ENCODE data around the gene RALGDS.

RALGDS gene

GRCh38 chr9:133141833-133142595 lies 21.0 kb upstream of the RALGDS start:
- Histone ChIP-seq H3K27me3 (ENCODE audit: control insufficient read depth, insufficient read depth, low read length) (peaks cover 9% of the 10 kb centered on the region), H3K36me3 (ENCODE audit: control insufficient read depth, low read depth, low read length) (no peaks in the 10 kb centered on the region), H3K4me3 (ENCODE audit: low read length) (no peak overlapping the region), H3K9me3 (ENCODE audit: control insufficient read depth, low read depth, low read length) (no peaks in the 10 kb centered on the region), H3K4me1 (ENCODE audit: control insufficient read depth, low read depth, low read length) (peaks cover 3% of the 10 kb centered on the region), H3K9ac (ENCODE audit: low read length) (no peak overlapping the region), H3K27ac (ENCODE audit: low read length) (no peak overlapping the region)

- Histone ChIP-seq H3K4me3 (ENCODE audit: low read length) (no peak overlapping the region), H3K27me3 (ENCODE audit: control insufficient read depth, insufficient read depth, low read length) (peaks cover 9% of the 10 kb centered on the region), H3K36me3 (ENCODE audit: control insufficient read depth, low read depth, low read length) (no peaks in the 10 kb centered on the region), H3K27ac (ENCODE audit: low read length) (no peak overlapping the region), H3K9ac (ENCODE audit: low read length) (no peak overlapping the region), H3K4me1 (ENCODE audit: control insufficient read depth, low read depth, low read length) (peaks cover 3% of the 10 kb centered on the region), H3K9me3 (ENCODE audit: control insufficient read depth, low read depth, low read length) (no peaks in the 10 kb centered on the region)
Measured at GRCh38 chr9:133140606-133141005, 19.6 kb upstream of the RALGDS start.

GRCh38 chr9:133140174-133140505 lies 19.1 kb upstream of the RALGDS start:
- no peak overlapping the region for H3K9ac ChIP-seq (ENCODE audit: low read length)
- no peak overlapping the region for H3K27ac ChIP-seq (ENCODE audit: low read length)
- peaks cover 5% of the 10 kb centered on the region for H3K27me3 ChIP-seq (ENCODE audit: control insufficient read depth, insufficient read depth, low read length)
- H3K36me3 ChIP-seq (ENCODE audit: control insufficient read depth, low read depth, low read length): no peaks in the 10 kb centered on the region
- peaks cover 3% of the 10 kb centered on the region for H3K4me1 ChIP-seq (ENCODE audit: control insufficient read depth, low read depth, low read length)
- no peak overlapping the region for H3K4me3 ChIP-seq (ENCODE audit: low read length)
- H3K9me3 ChIP-seq (ENCODE audit: control insufficient read depth, low read depth, low read length): no peaks in the 10 kb centered on the region

GRCh38 chr9:133139246-133140173 lies 18.5 kb upstream of the RALGDS start:
- no peaks in the 10 kb centered on the region for H3K9me3 ChIP-seq (ENCODE audit: control insufficient read depth, low read depth, low read length)
- no peaks in the 10 kb centered on the region for H3K27me3 ChIP-seq (ENCODE audit: control insufficient read depth, insufficient read depth, low read length)
- H3K4me1 ChIP-seq (ENCODE audit: control insufficient read depth, low read depth, low read length): peaks cover under 1% of the 10 kb centered on the region
- H3K27ac ChIP-seq (ENCODE audit: low read length): no peak overlapping the region
- H3K4me3 ChIP-seq (ENCODE audit: low read length): no peak overlapping the region
- no peaks in the 10 kb centered on the region for H3K36me3 ChIP-seq (ENCODE audit: control insufficient read depth, low read depth, low read length)
- H3K9ac ChIP-seq (ENCODE audit: low read length): no peak overlapping the region

GRCh38 chr9:133137451-133138231 lies 16.6 kb upstream of the RALGDS start:
- no peaks in the 10 kb centered on the region for H3K27me3 ChIP-seq (ENCODE audit: control insufficient read depth, insufficient read depth, low read length)
- H3K4me1 ChIP-seq (ENCODE audit: control insufficient read depth, low read depth, low read length): peaks cover 7% of the 10 kb centered on the region
- H3K9me3 ChIP-seq (ENCODE audit: control insufficient read depth, low read depth, low read length): no peaks in the 10 kb centered on the region
- H3K4me3 ChIP-seq (ENCODE audit: low read length): no peak overlapping the region
- no peak overlapping the region for H3K27ac ChIP-seq (ENCODE audit: low read length)
- H3K9ac ChIP-seq (ENCODE audit: low read length): no peak overlapping the region
- H3K36me3 ChIP-seq (ENCODE audit: control insufficient read depth, low read depth, low read length): no peaks in the 10 kb centered on the region

GRCh38 chr9:133135146-133135745 lies 14.2 kb upstream of the RALGDS start:
- H3K9me3 ChIP-seq (ENCODE audit: control insufficient read depth, low read depth, low read length): no peaks in the 10 kb centered on the region
- no peak overlapping the region for H3K27ac ChIP-seq (ENCODE audit: low read length)
- no peaks in the 10 kb centered on the region for H3K36me3 ChIP-seq (ENCODE audit: control insufficient read depth, low read depth, low read length)
- H3K9ac ChIP-seq (ENCODE audit: low read length): no peak overlapping the region
- no peak overlapping the region for H3K4me3 ChIP-seq (ENCODE audit: low read length)
- peaks cover 7% of the 10 kb centered on the region for H3K4me1 ChIP-seq (ENCODE audit: control insufficient read depth, low read depth, low read length)
- no peaks in the 10 kb centered on the region for H3K27me3 ChIP-seq (ENCODE audit: control insufficient read depth, insufficient read depth, low read length)

- no peak overlapping the region for H3K9ac ChIP-seq (ENCODE audit: low read length)
- H3K4me3 ChIP-seq (ENCODE audit: low read length): no peak overlapping the region
- no peaks in the 10 kb centered on the region for H3K36me3 ChIP-seq (ENCODE audit: control insufficient read depth, low read depth, low read length)
- no peaks in the 10 kb centered on the region for H3K9me3 ChIP-seq (ENCODE audit: control insufficient read depth, low read depth, low read length)
- H3K27ac ChIP-seq (ENCODE audit: low read length): no peak overlapping the region
- H3K27me3 ChIP-seq (ENCODE audit: control insufficient read depth, insufficient read depth, low read length): no peaks in the 10 kb centered on the region
- peaks cover 7% of the 10 kb centered on the region for H3K4me1 ChIP-seq (ENCODE audit: control insufficient read depth, low read depth, low read length)
Measured at GRCh38 chr9:133134388-133135145, 13.5 kb upstream of the RALGDS start.

GRCh38 chr9:133133681-133134387 lies 12.8 kb upstream of the RALGDS start:
- peaks cover 7% of the 10 kb centered on the region for H3K4me1 ChIP-seq (ENCODE audit: control insufficient read depth, low read depth, low read length)
- H3K27me3 ChIP-seq (ENCODE audit: control insufficient read depth, insufficient read depth, low read length): no peaks in the 10 kb centered on the region
- H3K27ac ChIP-seq (ENCODE audit: low read length): no peak overlapping the region
- peak overlapping the region; percentile 31 for H3K9ac ChIP-seq (ENCODE audit: low read length)
- no peak overlapping the region for H3K4me3 ChIP-seq (ENCODE audit: low read length)
- no peaks in the 10 kb centered on the region for H3K36me3 ChIP-seq (ENCODE audit: control insufficient read depth, low read depth, low read length)
- no peaks in the 10 kb centered on the region for H3K9me3 ChIP-seq (ENCODE audit: control insufficient read depth, low read depth, low read length)

- no peak overlapping the region for H3K27ac ChIP-seq (ENCODE audit: low read length)
- H3K27me3 ChIP-seq (ENCODE audit: control insufficient read depth, insufficient read depth, low read length): no peaks in the 10 kb centered on the region
- H3K9ac ChIP-seq (ENCODE audit: low read length): no peak overlapping the region
- H3K36me3 ChIP-seq (ENCODE audit: control insufficient read depth, low read depth, low read length): no peaks in the 10 kb centered on the region
- H3K4me3 ChIP-seq (ENCODE audit: low read length): no peak overlapping the region
- peaks cover 7% of the 10 kb centered on the region for H3K4me1 ChIP-seq (ENCODE audit: control insufficient read depth, low read depth, low read length)
- no peaks in the 10 kb centered on the region for H3K9me3 ChIP-seq (ENCODE audit: control insufficient read depth, low read depth, low read length)
Measured at GRCh38 chr9:133132174-133132573, 11.1 kb upstream of the RALGDS start.

GRCh38 chr9:133131506-133131905 lies 10.5 kb upstream of the RALGDS start:
- Histone ChIP-seq H3K36me3 (ENCODE audit: control insufficient read depth, low read depth, low read length) (no peaks in the 10 kb centered on the region), H3K4me3 (ENCODE audit: low read length) (no peak overlapping the region), H3K9me3 (ENCODE audit: control insufficient read depth, low read depth, low read length) (no peaks in the 10 kb centered on the region), H3K27me3 (ENCODE audit: control insufficient read depth, insufficient read depth, low read length) (no peaks in the 10 kb centered on the region), H3K9ac (ENCODE audit: low read length) (no peak overlapping the region), H3K27ac (ENCODE audit: low read length) (no peak overlapping the region), H3K4me1 (ENCODE audit: control insufficient read depth, low read depth, low read length) (peaks cover 7% of the 10 kb centered on the region)
